ENCODE results near the gene RFNG. TPM values are rescaled to one million over a fixed set of nuclear protein-coding genes. Genes with fewer than 3 reads are reported as not detected.

The RFNG gene
- total and polyA plus RNA-seq, 2 of the 13 experiments (the other 11 are each of a cell fraction or from before 2014, with no cell fraction given), result 61.4 to 64.0 TPM

GRCh38 chr17:82022981-82023446 lies 28.6 kb downstream of the RFNG start, which contains the start of gene LRRC45 (continued):
- no peak for TF ChIP-seq ZBTB49 (CRISPR knock-in tag; IDR thresholded peaks at IDR 0.05; ENCODE audit: borderline replicate concordance)
- TF ChIP-seq ATF1 (CRISPR knock-in tag; IDR thresholded peaks at IDR 0.05), result no peak
- TF ChIP-seq ZNF556 (CRISPR knock-in tag; IDR thresholded peaks at IDR 0.05; ENCODE audit: borderline replicate concordance), result 0 out of 2 replicates have a peak, but pooled peaks have one; percentile 14
- TF ChIP-seq ZNF75D (CRISPR knock-in tag; IDR thresholded peaks at IDR 0.05; ENCODE audit: borderline replicate concordance), result no peak
- TF ChIP-seq ZNF160 (CRISPR knock-in tag; IDR thresholded peaks at IDR 0.05), result no peak
- TF ChIP-seq RFXANK (CRISPR knock-in tag; IDR thresholded peaks at IDR 0.05), result peak; percentile 69; the same call in 1 of the 2 replicates
- TF ChIP-seq ZNF383 (CRISPR knock-in tag; IDR thresholded peaks at IDR 0.05; ENCODE audit: borderline replicate concordance), result no peak
- TF ChIP-seq DBP (CRISPR knock-in tag; IDR thresholded peaks at IDR 0.05; ENCODE audit: not compliant biosample characterization), result no peak
- TF ChIP-seq THRA (CRISPR knock-in tag; IDR thresholded peaks at IDR 0.05; ENCODE audit: borderline replicate concordance), result 0 out of 2 replicates have a peak, but pooled peaks have one; percentile 4
- TF ChIP-seq JUND (CRISPR knock-in tag; IDR thresholded peaks at IDR 0.05), result no peak
- peak; percentile 95 for TF ChIP-seq SP1 (IDR thresholded peaks at IDR 0.05)
- TF ChIP-seq SP1 (CRISPR knock-in tag; IDR thresholded peaks at IDR 0.05), result peak; percentile 98
- TF ChIP-seq STAT6 (CRISPR knock-in tag; IDR thresholded peaks at IDR 0.05; ENCODE audit: borderline replicate concordance), result no peak; the same call in 1 of the 2 replicates
- no peak for TF ChIP-seq PITX1 (CRISPR knock-in tag; IDR thresholded peaks at IDR 0.05)
- no peak for TF ChIP-seq ZNF101 (CRISPR knock-in tag; IDR thresholded peaks at IDR 0.05; ENCODE audit: borderline replicate concordance, low read depth)
- TF ChIP-seq FIP1L1 (IDR thresholded peaks at IDR 0.05; ENCODE audit: borderline replicate concordance, insufficient read depth, low read depth, low read length), result peak; percentile 76
- TF ChIP-seq SRF (IDR thresholded peaks at IDR 0.05; ENCODE audit: low read depth, low read length), result peak; percentile 32; the same call in 1 of the 2 replicates
- no peak; the same call in 1 of the 2 replicates for TF ChIP-seq SALL1 (CRISPR knock-in tag; IDR thresholded peaks at IDR 0.05)
- 0 out of 2 replicates have a peak, but pooled peaks have one; percentile 8 for TF ChIP-seq IKZF5 (CRISPR knock-in tag; IDR thresholded peaks at IDR 0.05)
- TF ChIP-seq NONO (IDR thresholded peaks at IDR 0.05), result no peak
- TF ChIP-seq NONO (CRISPR knock-in tag; conservative IDR thresholded peaks at IDR 0.05), result no peak
- TF ChIP-seq ZNF775 (CRISPR knock-in tag; IDR thresholded peaks at IDR 0.05; ENCODE audit: borderline replicate concordance), result no peak
- TF ChIP-seq RNF2 (conservative IDR thresholded peaks at IDR 0.05; ENCODE audit: low read depth), result no peak
